ENCODE data around the gene COA8. TPM values are rescaled to one million over a fixed set of nuclear protein-coding genes. Genes with fewer than 3 reads are reported as not detected.

The COA8 gene
- total and polyA plus RNA-seq, 9 of the 15 experiments (the other 6 are each of a cell fraction or from before 2014, with no cell fraction given): 5.0 to 35.3 (median 25.7) TPM

DNA sequence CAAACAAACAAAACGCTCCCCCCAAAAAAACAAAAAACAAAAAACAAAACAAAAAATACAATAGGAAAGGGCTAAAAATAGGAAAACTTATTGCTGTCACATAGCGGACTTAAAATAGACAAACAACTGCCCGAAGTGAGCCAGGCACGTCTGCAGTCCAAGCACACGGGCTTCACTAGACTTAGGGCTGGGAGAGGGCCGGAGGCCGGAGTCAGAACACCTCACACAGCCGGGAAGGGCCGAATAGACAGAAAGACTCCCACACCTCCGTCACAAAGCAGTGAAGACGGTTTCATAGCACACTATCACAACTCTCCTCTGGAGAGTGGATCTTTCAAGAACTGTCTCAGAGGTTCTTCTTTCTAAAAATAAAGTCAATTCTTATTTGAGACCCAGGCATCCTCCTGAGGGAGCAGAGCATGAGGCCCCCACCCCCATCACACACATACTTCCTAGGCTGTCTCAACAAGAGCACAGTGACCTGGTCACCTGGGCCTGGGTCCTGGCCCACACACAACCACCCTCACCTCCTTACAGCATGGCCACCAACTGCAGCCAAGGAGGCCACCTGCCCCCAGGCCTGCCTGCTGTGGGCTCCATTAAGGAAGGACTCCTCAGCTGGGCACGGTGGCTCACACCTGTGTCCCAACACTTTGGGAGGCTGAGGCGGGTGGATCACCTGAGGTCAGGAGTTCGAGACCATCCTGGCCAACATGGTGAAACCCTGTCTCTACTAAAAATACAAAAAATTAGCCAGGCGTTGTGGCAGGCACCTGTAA lies 7.0 kb upstream of the COA8 start:
- H3K79me2 ChIP-seq (ENCODE audit: control insufficient read depth, insufficient read depth, low read length): peaks cover 23% of the 10 kb centered on the region
- CTCF ChIA-PET (ENCODE audit: low intra/inter-chr PET ratio): no interaction called here
- H3K27ac ChIP-seq (ENCODE audit: extremely low read depth, low read depth, low read length): no peak overlapping the region
- POLR2A ChIA-PET: no interaction called here
- in situ Hi-C loops (cut with MboI): no loop called here
- no peak overlapping the region for H2AFZ ChIP-seq (ENCODE audit: low read depth, low read length)
- WGBS (ENCODE audit: insufficient coverage, low coverage, missing lambda C conversion rate): 62% methylated on average over 14 of the region's 15 CpGs
- H3K9me1 ChIP-seq (ENCODE audit: control insufficient read depth, insufficient read depth, low read length): no peaks in the 10 kb centered on the region
- no TSS peak for BruUV-seq (replicated peaks)
- no peaks in the 10 kb centered on the region for H3K27me3 ChIP-seq (ENCODE audit: control insufficient read depth in 2 of 2, insufficient read depth in 2 of 2, low read length in 2 of 2)
- TF ChIP-seq GABPA (tag; conservative IDR thresholded peaks at IDR 0.05; ENCODE audit: low read depth) (no peak), SUPT5H (IDR thresholded peaks at IDR 0.05) (peak; percentile 35; the same call in 1 of the 2 replicates)
- H3K9ac ChIP-seq (ENCODE audit: insufficient read depth in 1 of 2, low read depth in 2 of 2, low read length in 2 of 2): peak overlapping the region in 1 of 2 experiments; percentile 73; a peak in 1 of 4 replicates
- intact Hi-C loops (cut with micrococcal nuclease): no loop called here
- FAIRE-seq: no peak
- no peak for DNase-seq (ENCODE audit: extremely low read depth in 1 of 4, low spot score in 3 of 4)
- peak; percentile 58 for ATAC-seq
- H3K9me3 ChIP-seq (replicated peaks; ENCODE audit: control insufficient read depth, insufficient read depth, low read depth, low read length): no peaks in the 10 kb centered on the region
- peaks cover 2 to 25% of the 10 kb centered on the region in 2 experiments; a peak in 4 of 5 replicates for H3K4me1 ChIP-seq (replicated peaks in 1 of 2; ENCODE audit: control insufficient read depth in 2 of 2, insufficient read depth in 2 of 2, low read length in 2 of 2)
- peaks cover 11% of the 10 kb centered on the region for H4K20me1 ChIP-seq (replicated peaks; ENCODE audit: control insufficient read depth, insufficient read depth, low read length)
- H3K4me2 ChIP-seq (ENCODE audit: insufficient read depth, low read length): no peak overlapping the region
- H3K36me3 ChIP-seq (ENCODE audit: control insufficient read depth, insufficient read depth, low read length): peaks cover 35% of the 10 kb centered on the region
- no peak overlapping the region for H3K4me3 ChIP-seq

DNA sequence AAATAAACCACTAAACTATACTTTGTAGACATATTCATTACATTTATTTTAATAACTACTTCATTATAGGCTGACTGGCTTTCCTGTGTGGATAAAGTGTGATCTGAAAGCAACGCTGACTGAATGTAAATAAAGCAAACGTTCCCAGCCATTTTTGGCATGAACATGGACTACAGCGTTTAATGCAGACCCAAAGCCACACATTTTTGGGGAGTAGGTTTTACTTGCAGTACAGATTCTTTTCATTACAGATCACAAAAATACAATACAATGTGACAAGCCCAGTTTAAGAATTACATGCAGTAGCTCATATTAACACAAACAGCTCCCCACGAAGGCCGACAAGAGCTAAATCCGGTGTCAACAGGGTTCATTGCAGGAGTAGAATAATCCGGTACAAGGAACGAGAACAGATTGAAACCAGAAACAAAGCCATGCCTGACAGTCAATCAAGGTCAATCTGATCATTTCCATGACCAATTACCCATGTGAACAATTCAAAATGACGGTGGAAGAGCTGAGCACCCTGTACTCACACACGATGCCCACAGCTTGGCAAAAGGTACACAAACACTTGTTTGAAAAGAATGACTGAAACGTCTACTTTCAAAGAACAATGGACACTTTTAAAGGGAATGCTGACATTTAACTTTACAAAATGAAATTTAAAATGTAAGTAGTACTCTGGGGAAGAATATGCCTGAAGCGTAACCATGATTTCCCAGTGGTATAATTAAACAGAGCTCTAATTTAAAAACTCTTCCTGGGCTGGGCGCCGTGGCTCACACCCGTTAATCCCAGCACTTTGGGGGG lies 5.6 kb upstream of the COA8 start:
- H3K36me3 ChIP-seq (ENCODE audit: control insufficient read depth, insufficient read depth, low read length): peaks cover 37% of the 10 kb centered on the region
- DNase-seq (ENCODE audit: extremely low read depth in 1 of 4, low spot score in 3 of 4) (no peak), FAIRE-seq (no peak), ATAC-seq (no peak)
- ChIA-PET POLR2A (interaction anchor here (1.0 to 1.4 kb wide), 4 partner anchors 10 to 38 kb away, joined by 3 to 5 read pairs (median 3); no protein-coding TSS in a partner anchor), CTCF (ENCODE audit: low intra/inter-chr PET ratio) (no interaction called here)
- H3K9ac ChIP-seq (ENCODE audit: insufficient read depth in 1 of 2, low read depth in 2 of 2, low read length in 2 of 2): no peak overlapping the region
- in situ Hi-C loops (cut with MboI): no loop called here
- no peak overlapping the region for H3K27ac ChIP-seq (ENCODE audit: extremely low read depth, low read depth, low read length)
- WGBS (ENCODE audit: insufficient coverage, low coverage, missing lambda C conversion rate): 67% methylated on average over 15 of the region's 15 CpGs
- H3K9me3 ChIP-seq (replicated peaks; ENCODE audit: control insufficient read depth, insufficient read depth, low read depth, low read length): no peaks in the 10 kb centered on the region
- intact Hi-C loops (cut with micrococcal nuclease): no loop called here
- H2AFZ ChIP-seq (ENCODE audit: low read depth, low read length): no peak overlapping the region
- no peaks in the 10 kb centered on the region for H3K27me3 ChIP-seq (ENCODE audit: control insufficient read depth in 2 of 2, insufficient read depth in 2 of 2, low read length in 2 of 2)
- BruUV-seq (replicated peaks): no TSS peak
- no peaks in the 10 kb centered on the region for H3K9me1 ChIP-seq (ENCODE audit: control insufficient read depth, insufficient read depth, low read length)
- no peak for TF ChIP-seq CBX2 (IDR thresholded peaks at IDR 0.05; ENCODE audit: insufficient read depth, low read length, poor library complexity, severe bottlenecking)
- TF ChIP-seq NR2C2 (CRISPR knock-in tag; IDR thresholded peaks at IDR 0.05): no peak
- TF ChIP-seq NR2C2 (tag; IDR thresholded peaks at IDR 0.05): no peak
- TF ChIP-seq SIRT6 (IDR thresholded peaks at IDR 0.05; ENCODE audit: low read depth, low read length): no peak
- no peak for TF ChIP-seq MED1 (CRISPR knock-in tag; IDR thresholded peaks at IDR 0.05; ENCODE audit: borderline replicate concordance)
- no peak for TF ChIP-seq JUNB (CRISPR knock-in tag; conservative IDR thresholded peaks at IDR 0.05)
- no peak for TF ChIP-seq FOXK1 (CRISPR knock-in tag; IDR thresholded peaks at IDR 0.05; ENCODE audit: borderline replicate concordance)
- TF ChIP-seq GTF2F1 (IDR thresholded peaks at IDR 0.05; ENCODE audit: low read depth, low read length): no peak
- TF ChIP-seq ZNF707 (CRISPR knock-in tag; conservative IDR thresholded peaks at IDR 0.05): no peak
- no peak for TF ChIP-seq ZKSCAN8 (CRISPR knock-in tag; IDR thresholded peaks at IDR 0.05)
- TF ChIP-seq CHD2 (IDR thresholded peaks at IDR 0.05; ENCODE audit: low read depth, low read length): no peak
- no peak for TF ChIP-seq ZEB2 (IDR thresholded peaks at IDR 0.05)
- TF ChIP-seq ZSCAN29 (IDR thresholded peaks at IDR 0.05): no peak
- H4K20me1 ChIP-seq (replicated peaks; ENCODE audit: control insufficient read depth, insufficient read depth, low read length): peaks cover 20% of the 10 kb centered on the region
- H3K4me1 ChIP-seq (replicated peaks in 1 of 2; ENCODE audit: control insufficient read depth in 2 of 2, insufficient read depth in 2 of 2, low read length in 2 of 2): peaks cover 6 to 21% of the 10 kb centered on the region in 2 experiments; a peak in 4 of 5 replicates
- peaks cover 37% of the 10 kb centered on the region for H3K79me2 ChIP-seq (ENCODE audit: control insufficient read depth, insufficient read depth, low read length)
- H3K4me2 ChIP-seq (ENCODE audit: insufficient read depth, low read length): no peak overlapping the region
- no peak overlapping the region for H3K4me3 ChIP-seq
